ENCODE measurements around the gene VIL1.

The VIL1 gene

DNA sequence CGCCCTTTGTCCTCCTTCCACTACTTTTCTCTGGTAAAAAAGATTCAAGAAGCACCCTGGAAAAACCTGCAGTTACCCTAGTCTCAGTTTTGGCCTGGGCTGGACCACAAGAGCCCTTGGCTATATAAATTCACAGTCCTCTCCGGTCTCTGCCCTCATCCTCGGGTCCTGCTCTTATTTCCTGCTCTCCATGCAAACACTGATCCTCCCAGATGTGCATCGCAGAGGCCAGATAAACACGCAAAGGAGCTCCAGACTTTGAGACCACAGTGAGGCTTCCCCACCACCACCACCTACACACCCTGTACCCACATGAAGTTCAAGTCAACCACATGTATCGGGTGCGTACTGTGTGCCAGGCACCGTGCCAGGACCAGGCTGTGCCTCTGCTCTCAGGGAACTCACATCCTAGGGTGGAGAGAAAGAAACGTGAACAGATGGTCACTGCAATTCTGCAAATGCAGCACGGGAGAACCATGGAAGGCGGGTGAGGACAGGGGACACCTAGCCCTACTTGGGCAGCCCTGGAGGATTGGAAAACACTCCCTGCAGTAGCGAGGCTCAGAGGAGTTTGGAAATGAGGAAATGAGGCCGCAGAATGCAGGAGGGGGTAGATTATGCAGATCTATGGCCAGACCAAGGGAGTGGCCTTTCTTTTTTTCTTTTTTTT is 11.8 kb upstream of the VIL1 start:
- no peak for FAIRE-seq

DNA sequence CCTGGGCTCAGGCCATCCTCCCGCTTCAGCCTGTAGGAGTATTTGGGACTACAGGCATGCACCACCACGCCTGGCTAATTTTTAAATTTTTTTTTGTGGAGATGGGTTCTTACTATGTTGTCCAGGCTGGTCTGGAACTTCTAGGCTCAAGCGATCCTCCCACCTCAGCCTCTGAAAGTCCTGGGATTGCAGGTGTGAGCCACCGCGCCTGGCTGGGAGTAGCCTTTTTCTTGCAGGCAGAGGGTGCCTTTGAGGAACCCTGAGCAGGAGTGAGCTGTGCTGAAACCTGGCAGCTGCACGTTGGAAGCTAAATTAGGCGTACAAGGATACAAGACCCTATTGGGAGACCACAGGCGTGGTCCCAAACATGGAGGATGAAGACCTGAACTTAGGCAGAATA is 11.2 kb upstream of the VIL1 start:
- FAIRE-seq: no peak

- no peak for FAIRE-seq
Measured at GRCh38 chr2:218418321-218418716, 604 bp upstream of the VIL1 start.

DNA sequence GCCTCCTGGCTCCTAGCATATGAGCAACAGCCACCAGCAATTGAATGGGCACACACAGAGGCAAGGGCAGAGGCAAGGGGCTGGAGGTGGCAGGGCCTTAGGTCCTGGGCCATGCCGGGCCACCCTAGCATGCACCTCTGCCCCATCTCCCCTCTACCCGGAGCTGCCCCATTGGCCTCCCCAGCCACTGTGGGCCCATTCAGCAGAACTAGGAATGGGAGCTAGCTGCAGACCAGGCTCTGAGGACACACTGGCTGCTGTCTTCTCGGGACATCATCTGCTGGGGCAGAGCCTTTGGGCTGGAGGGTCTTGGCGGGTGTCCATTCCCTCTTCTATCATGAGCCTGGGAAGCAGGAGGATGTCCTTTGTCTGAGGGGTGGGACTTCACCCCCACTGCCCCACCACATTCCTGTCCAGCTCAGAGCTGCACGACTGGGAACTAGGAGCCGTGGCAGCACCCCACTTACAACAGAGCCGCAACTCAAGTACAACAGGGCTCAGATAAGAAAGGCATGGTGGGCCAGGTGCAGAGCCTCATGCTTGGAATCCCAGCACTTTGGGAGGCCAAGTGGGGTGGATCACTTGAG is 800 bp downstream of the VIL1 start:
- FAIRE-seq: no peak

DNA sequence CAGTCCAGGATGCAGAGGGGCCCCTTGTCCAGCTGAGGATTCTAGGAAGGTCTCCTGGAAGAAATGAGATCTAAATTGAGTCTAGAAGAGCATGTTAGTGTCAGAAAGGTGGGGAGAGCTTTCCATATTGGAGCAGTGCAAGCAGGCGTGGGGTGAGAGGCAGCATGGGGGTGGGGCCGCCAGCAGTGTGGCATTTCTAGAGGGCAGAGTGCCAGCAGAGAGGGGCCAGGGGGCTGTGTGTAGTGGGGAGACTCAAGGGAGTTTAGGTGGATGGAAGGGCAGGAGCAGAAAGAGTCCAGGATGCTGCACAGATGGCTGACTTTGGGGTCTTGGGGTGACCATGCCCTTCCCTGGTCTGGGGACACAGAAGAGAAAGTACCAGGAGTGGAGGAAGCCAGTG is 2.1 kb downstream of the VIL1 start:
- FAIRE-seq: no peak

GRCh38 chr2:218422403-218423086 is 3.6 kb downstream of the VIL1 start:
- no peak for FAIRE-seq

- FAIRE-seq: no peak
Measured at GRCh38 chr2:218423584-218423983, 4.7 kb downstream of the VIL1 start.

GRCh38 chr2:218425531-218425930 is 6.6 kb downstream of the VIL1 start:
- no peak for FAIRE-seq

GRCh38 chr2:218427741-218428140 is 8.8 kb downstream of the VIL1 start:
- no peak for FAIRE-seq

DNA sequence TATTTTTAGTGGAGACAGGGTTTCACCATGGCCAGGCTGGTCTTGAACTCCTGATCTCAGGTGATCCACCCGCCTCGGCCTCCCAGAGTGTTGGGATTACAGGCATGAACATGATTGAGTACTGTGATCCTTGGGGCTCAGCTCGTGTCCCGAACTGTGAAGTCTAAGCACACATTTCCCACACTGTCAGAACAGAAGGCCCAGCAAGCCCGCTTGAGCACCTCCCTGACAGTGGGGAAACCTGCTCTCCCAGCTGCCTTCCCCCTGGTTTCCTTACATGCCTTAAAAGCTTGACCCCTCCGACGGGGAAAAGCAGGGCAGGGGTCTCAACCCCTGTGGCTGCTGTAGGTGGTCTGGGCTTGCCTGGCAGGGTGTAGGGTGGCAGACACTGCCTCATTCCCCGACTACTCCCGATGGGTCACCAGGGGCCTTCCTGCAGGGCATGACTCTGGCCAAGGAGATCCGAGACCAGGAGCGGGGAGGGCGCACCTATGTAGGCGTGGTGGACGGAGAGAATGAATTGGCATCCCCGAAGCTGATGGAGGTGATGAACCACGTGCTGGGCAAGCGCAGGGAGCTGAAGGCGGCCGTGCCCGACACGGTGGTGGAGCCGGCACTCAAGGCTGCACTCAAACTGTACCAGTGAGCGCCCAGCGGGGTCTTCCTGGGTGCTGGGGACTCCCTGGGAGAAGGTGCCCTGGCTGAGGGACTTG is 10.1 kb downstream of the VIL1 start:
- no peak for FAIRE-seq

DNA sequence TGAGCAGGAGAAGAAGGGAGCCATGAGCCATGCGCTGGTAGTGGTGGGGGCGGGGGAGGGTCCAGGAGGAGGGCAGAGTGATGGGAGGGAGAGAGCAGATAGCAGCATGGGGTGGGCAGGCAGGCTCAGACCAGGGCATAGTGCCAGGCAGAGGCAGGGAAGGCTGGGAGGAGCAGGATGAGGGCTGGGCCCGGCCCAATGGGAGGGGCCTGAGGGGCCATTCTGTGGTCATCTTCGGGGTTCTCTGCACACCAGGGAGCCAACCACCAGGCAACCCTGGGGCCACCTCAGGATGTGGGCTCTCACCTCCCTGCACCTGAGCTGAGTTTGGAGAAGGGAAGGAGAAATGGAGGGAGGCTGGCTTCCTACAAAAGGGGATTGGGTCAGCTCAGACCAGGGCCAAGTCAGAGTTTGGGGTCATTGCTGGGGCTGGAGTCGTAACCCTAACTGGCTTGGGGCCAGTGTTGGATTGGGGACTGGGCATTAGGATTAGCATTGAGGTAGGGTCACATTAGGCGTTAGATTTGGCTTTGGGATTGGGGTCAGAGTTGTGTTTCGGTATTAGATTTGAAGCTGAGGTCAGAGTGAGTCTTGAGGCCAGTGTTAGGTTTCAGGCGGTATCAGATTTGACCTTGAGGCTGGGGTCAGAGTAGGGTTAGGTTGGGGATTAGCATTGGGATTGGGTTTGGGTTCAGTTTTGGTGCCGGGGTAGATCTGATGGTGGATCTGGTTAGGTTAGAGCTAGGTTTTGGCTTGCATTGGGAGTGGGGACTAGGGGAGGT is 11.2 kb downstream of the VIL1 start:
- FAIRE-seq: no peak

DNA sequence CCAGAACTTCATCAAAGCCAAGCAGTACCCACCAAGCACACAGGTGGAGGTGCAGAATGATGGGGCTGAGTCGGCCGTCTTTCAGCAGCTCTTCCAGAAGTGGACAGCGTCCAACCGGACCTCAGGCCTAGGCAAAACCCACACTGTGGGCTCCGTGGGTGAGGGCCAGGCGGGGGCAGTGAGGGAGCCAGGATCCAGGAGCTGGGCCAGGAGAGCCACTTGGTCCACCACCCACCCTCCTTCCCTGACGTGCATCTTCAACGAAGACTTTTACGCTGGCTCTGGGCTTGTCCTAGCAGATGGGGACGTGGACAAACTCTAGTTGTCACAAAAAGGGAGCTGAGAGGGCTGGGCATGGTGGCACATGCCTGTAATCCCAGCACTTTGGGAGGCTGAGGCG is 11.8 kb downstream of the VIL1 start:
- no peak for FAIRE-seq

- no peak for FAIRE-seq
Measured at GRCh38 chr2:218431878-218432277, 13.0 kb downstream of the VIL1 start.

DNA sequence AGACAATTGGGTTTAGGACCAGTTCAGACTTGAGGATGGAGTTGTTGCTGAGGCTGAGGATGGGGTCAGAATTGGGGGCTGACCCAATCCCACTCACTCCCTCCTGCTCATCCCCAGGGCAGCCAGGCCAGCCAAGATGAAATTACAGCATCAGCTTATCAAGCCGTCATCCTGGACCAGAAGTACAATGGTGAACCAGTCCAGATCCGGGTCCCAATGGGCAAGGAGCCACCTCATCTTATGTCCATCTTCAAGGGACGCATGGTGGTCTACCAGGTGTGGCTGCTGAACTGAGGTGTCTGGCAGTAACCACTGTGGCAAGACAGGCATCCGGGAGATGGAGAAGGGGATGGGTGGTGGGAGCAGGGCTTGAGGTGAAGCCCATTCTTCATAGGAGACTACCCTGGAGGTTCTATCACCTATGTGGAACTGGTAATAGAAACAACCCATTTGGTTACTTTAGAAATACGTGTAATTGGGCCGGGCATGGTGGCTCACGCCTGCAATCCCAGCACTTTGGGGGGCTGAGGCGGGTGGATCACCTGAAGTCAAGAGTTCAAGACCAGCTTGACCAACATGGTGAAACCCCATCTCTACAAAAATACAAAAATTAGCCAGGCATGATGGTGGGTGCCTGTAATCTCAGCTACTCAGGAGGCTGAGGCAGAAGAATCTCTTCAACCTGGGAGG is 13.9 kb downstream of the VIL1 start:
- FAIRE-seq: no peak

GRCh38 chr2:218434456-218434855 is 15.5 kb downstream of the VIL1 start:
- FAIRE-seq: no peak

DNA sequence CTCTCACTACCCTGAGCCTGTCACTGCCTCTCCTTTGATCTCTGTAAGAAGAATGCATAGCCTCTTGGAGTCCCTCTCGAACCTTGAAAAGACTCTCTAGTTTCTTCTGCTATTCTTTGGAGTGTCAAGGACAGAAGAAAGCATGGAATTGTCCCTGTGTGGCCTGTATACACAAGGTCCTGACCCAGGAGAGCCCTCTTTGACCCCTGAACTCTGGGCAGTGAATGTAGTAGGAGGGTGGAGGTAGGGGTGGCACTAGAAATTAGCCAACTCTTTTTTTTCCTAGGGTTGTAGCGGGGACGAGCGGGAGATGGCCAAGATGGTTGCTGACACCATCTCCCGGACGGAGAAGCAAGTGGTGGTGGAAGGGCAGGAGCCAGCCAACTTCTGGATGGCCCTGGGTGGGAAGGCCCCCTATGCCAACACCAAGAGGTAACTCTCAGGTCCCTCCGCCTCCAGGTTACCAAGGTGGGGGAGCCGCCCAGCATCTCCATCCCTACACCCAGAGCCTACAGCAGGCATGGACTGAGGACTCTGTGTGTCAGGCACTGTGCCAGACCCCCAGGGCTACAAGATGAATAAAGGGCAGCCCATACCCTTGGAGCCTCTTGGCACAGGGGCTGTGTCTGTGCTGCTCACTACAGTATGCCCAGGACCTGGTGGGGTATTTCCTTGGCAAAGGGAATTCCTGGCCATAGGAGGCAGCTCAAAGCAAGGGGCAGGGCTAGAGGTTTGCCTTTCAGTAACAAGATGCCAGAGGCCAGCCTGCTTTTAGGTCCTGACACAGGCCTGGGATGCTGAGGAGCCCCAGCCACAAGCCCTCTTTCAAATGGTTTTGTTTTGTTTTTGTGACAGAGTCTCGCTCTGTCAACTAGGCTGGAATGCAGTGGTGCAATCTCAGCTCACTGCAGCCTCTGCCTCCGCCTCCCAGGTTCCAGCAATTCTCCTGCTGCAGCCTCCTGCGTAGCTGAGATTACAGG is 16.4 kb downstream of the VIL1 start:
- FAIRE-seq: no peak

GRCh38 chr2:218436992-218437391 is 18.1 kb downstream of the VIL1 start:
- FAIRE-seq: no peak

- FAIRE-seq: no peak
Measured at GRCh38 chr2:218437969-218438368, 19.0 kb downstream of the VIL1 start.

GRCh38 chr2:218438596-218438995 is 19.7 kb downstream of the VIL1 start:
- no peak for FAIRE-seq

GRCh38 chr2:218444692-218445357 is 25.9 kb downstream of the VIL1 start:
- no peak for FAIRE-seq

GRCh38 chr2:218445602-218446001 is 26.7 kb downstream of the VIL1 start:
- FAIRE-seq: no peak

Data from A204.1 (cell line).